ENCODE measurements around the gene KRTAP4-16.
"Not testable (repeated sequence)": the region's sequence is repeated elsewhere in the genome, so short reads cannot be mapped to it uniquely, and the experiment has no call there.

The KRTAP4-16 gene

DNA sequence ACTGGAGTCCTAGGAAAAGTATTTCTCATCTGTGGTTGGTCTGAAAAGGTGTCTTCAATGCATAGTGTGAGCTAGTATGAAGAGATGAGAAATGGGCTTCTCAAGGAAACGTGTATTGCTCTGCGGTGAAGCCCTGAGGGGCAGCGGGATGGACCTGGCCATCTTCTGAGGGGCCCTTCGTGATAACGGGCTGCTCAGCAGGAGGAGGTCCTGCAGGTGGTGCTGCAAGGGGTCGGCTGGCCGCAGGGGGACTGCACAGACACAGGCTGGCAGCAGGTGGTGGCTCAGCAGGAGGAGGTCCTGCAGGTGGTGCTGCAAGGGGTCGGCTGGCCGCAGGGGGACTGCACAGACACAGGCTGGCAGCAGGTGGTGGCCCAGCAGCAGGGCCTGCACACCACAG, 47.5 kb downstream of the KRTAP4-16 start:
- H3K27me3 Mint-ChIP-seq, H3K27ac Mint-ChIP-seq, H3K4me3 Mint-ChIP-seq, H3K9me3 Mint-ChIP-seq, H3K36me3 Mint-ChIP-seq, DNase-seq, CTCF ChIA-PET, H3K4me1 Mint-ChIP-seq: not testable (repeated sequence)

DNA sequence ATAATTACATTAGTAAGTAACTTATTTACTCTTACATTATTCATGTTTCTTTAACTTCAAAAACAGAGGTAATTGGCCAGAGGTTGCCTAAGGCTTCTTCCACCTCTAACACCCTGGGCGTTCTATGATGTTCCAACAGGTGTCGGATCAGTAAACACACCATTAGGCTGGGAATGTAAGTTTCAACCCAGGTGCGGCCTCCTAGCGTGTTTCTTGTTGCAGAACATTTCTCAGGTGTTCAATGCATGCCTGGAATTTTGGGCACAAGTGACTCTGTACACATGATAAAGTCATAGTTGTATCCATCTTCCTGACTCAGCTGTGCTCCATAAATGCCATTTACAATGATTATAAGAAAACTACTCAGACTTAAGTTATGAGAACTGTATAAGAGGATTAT, 48.0 kb downstream of the KRTAP4-16 start:
- Mint-ChIP-seq H3K36me3 (no peaks in the 10 kb centered on the region), H3K4me1 (no peaks in the 10 kb centered on the region), H3K4me3 (no peak overlapping the region), H3K27me3 (peaks cover 5% of the 10 kb centered on the region), H3K9me3 (peaks cover 6% of the 10 kb centered on the region), H3K27ac (no peak overlapping the region)
- no peak for DNase-seq
- CTCF ChIA-PET = no interaction called here

DNA sequence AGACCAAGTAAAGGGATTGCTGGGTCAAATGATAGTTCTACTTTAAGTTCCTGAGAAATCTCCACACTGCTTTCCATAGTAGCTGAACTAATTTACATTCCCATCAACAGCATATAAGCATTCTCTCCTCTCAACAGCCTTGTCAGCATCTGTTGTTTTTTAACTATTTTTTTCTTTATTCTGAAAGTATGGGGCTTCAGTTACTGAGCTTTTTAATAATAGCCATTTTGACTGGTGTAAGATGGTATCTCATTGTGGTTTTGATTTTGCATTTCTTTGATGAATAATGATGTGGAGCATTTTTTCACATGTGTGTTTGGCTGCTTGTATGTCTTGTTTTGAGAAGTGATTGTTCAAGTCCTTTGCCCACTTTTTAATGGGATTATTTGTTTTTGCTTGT, 49.4 kb downstream of the KRTAP4-16 start:
- DNase-seq = no peak
- Mint-ChIP-seq H3K27ac (no peak overlapping the region), H3K4me3 (no peak overlapping the region), H3K27me3 (peaks cover 17% of the 10 kb centered on the region), H3K36me3 (no peaks in the 10 kb centered on the region), H3K9me3 (peaks cover 4% of the 10 kb centered on the region), H3K4me1 (no peaks in the 10 kb centered on the region)
- CTCF ChIA-PET = no interaction called here
